A172 (cell line): ENCODE measurements around the gene DNAJB4. TPM values are rescaled to one million over a fixed set of nuclear protein-coding genes. Genes with fewer than 3 reads are reported as not detected.
"Not testable (repeated sequence)": the region's sequence is repeated elsewhere in the genome, so short reads cannot be mapped to it uniquely, and the experiment has no call there.

Experiments used
- DNase-seq: peaks from one replicate; pipeline ENCODE4 v3.0.0-alpha.2; 2015; ENCODE audit warnings: low spot score
- total RNA-seq: library from RNA; depleted of rRNA; stranded (reverse); fragments of >200 nt; shearing (Covaris generic); gene quantifications from 2 replicates; pipeline ENCODE4 v1.2.3, GENCODE V29; 2014; rRNA removed

DNAJB4 gene
- total RNA-seq, 1 experiment from 2014 or later, result 44.5 TPM

- not testable (repeated sequence) for DNase-seq
These were observed 60.1 kb downstream of the DNAJB4 start for GRCh38 chr1:78064886-78065285.

Other genes starting within 250 kb of the DNAJB4 start
- gene USP33, start 245.1 kb upstream of the DNAJB4 start, total RNA-seq, result 49.6 and 51.0 TPM in 2 replicates
- gene MIGA1, start 225.3 kb upstream of the DNAJB4 start, total RNA-seq, result 6.7 and 7.4 TPM in 2 replicates
- gene NEXN, start 116.3 kb upstream of the DNAJB4 start, total RNA-seq, result 4.0 and 5.6 TPM in 2 replicates
- 75.0 and 75.9 TPM in 2 replicates for gene FUBP1, start 25.9 kb upstream of the DNAJB4 start, total RNA-seq
- 0.02 and 0.07 TPM in 2 replicates for gene GIPC2, start 41.0 kb downstream of the DNAJB4 start, total RNA-seq